ENCODE data around the gene PRSS33.

Gene PRSS33

GRCh38 chr16:2787406-2787805 is at the start of gene PRSS33:
TSS of gene PRSS33 (minus strand) at chr16:2787560. CDS start at chr16:2786547, 1,013 bp downstream.
- DNase-seq (ENCODE audit: low read depth) = no peak

GRCh38 chr16:2836646-2837508 is 49.5 kb upstream of the PRSS33 start:
- DNase-seq (ENCODE audit: low read depth) = no peak

GRCh38 chr16:2835638-2836493 is 48.5 kb upstream of the PRSS33 start:
- no peak for DNase-seq (ENCODE audit: low read depth)

- no peak for DNase-seq (ENCODE audit: low read depth)
Measured at GRCh38 chr16:2834968-2835367, 47.6 kb upstream of the PRSS33 start.

- DNase-seq (ENCODE audit: low read depth) = no peak
Measured at GRCh38 chr16:2833776-2834175, 46.4 kb upstream of the PRSS33 start.

GRCh38 chr16:2831203-2831602 is 43.8 kb upstream of the PRSS33 start:
- no peak for DNase-seq (ENCODE audit: low read depth)

- no peak for DNase-seq (ENCODE audit: low read depth)
Measured at GRCh38 chr16:2830355-2830695, 43.0 kb upstream of the PRSS33 start.

- DNase-seq (ENCODE audit: low read depth) = no peak
Measured at GRCh38 chr16:2829501-2830354, 42.4 kb upstream of the PRSS33 start, which contains the start of gene ZG16B. TSS of gene ZG16B (plus strand) at chr16:2830303. CDS start at chr16:2830442, 139 bp downstream.

- DNase-seq (ENCODE audit: low read depth) = no peak
Measured at GRCh38 chr16:2828876-2829430, 41.6 kb upstream of the PRSS33 start.

GRCh38 chr16:2828521-2828840 is 41.1 kb upstream of the PRSS33 start:
- DNase-seq (ENCODE audit: low read depth) = no peak

GRCh38 chr16:2827831-2828520 is 40.6 kb upstream of the PRSS33 start:
- DNase-seq (ENCODE audit: low read depth) = no peak

- no peak for DNase-seq (ENCODE audit: low read depth)
Measured at GRCh38 chr16:2827374-2827791, 40.0 kb upstream of the PRSS33 start.

- no peak for DNase-seq (ENCODE audit: low read depth)
Measured at GRCh38 chr16:2826591-2827373, 39.4 kb upstream of the PRSS33 start.

- no peak for DNase-seq (ENCODE audit: low read depth)
Measured at GRCh38 chr16:2825906-2826305, 38.5 kb upstream of the PRSS33 start.

- no peak for DNase-seq (ENCODE audit: low read depth)
Measured at GRCh38 chr16:2825049-2825742, 37.8 kb upstream of the PRSS33 start.

GRCh38 chr16:2824626-2825025 is 37.3 kb upstream of the PRSS33 start:
- no peak for DNase-seq (ENCODE audit: low read depth)

GRCh38 chr16:2822496-2822895 is 35.1 kb upstream of the PRSS33 start:
- DNase-seq (ENCODE audit: low read depth) = no peak

- DNase-seq (ENCODE audit: low read depth) = no peak
Measured at GRCh38 chr16:2822158-2822495, 34.8 kb upstream of the PRSS33 start.

GRCh38 chr16:2821487-2822157 is 34.3 kb upstream of the PRSS33 start:
- no peak for DNase-seq (ENCODE audit: low read depth)

Measured in stimulated activated CD8-positive, alpha-beta memory T cell treated with anti-CD3 and anti-CD28 coated beads, Interleukin-15, amount 100 ng/mL, for 24 hours (primary cell).